DOHH2 (cell line): ENCODE results near the gene C10orf105.

Experiments used
- EZH2phosphoT487 ChIP-seq: fragments of 200-600 bp; sonication (generic); IDR thresholded peaks from 2 replicates; pipeline ENCODE4 v1.6.1; 2017; ENCODE audit warnings: borderline replicate concordance, mild to moderate bottlenecking, antibody characterized with exemption, low read length, moderate library complexity, mixed read lengths
- TF ChIP-seq, protein P1 (sequence below): fragments of 200-600 bp; sonication (generic); IDR thresholded peaks from one replicate; pipeline ENCODE4 v1.5.1; 2014; ENCODE audit warnings: antibody characterized with exemption, mild to moderate bottlenecking, low read depth, low read length; ENCODE audit not compliant: poor library complexity, severe bottlenecking

DNA sequence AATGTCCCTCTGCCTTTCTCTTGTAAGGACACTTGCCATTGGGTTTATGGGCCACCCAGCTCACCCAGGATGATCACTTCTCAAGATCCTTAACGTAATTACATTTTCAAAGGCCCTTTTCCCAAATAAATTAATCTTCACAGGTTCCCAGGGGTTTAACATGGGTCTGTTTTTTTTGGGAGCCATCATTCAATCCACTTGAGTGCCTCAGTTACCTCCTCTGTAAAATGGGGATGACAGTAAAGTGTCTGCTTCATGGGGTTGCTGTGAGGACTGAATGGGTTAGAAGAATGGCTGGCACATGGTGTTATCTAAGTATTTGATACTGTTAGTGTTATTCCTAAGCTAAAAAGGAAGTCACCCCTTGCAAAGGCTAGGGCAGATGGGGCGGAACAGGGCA, 7.4 kb downstream of the C10orf105 start:
- TF ChIP-seq, protein P1, sequence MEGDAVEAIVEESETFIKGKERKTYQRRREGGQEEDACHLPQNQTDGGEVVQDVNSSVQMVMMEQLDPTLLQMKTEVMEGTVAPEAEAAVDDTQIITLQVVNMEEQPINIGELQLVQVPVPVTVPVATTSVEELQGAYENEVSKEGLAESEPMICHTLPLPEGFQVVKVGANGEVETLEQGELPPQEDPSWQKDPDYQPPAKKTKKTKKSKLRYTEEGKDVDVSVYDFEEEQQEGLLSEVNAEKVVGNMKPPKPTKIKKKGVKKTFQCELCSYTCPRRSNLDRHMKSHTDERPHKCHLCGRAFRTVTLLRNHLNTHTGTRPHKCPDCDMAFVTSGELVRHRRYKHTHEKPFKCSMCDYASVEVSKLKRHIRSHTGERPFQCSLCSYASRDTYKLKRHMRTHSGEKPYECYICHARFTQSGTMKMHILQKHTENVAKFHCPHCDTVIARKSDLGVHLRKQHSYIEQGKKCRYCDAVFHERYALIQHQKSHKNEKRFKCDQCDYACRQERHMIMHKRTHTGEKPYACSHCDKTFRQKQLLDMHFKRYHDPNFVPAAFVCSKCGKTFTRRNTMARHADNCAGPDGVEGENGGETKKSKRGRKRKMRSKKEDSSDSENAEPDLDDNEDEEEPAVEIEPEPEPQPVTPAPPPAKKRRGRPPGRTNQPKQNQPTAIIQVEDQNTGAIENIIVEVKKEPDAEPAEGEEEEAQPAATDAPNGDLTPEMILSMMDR: no peak
- no peak for TF ChIP-seq EZH2phosphoT487
